Type B pancreatic cell (in vitro differentiated cells): ENCODE measurements around the gene CAVIN2. TPM values are rescaled to one million over a fixed set of nuclear protein-coding genes. Genes with fewer than 3 reads are reported as not detected.

Experiments
- DNase-seq: peaks from one replicate; pipeline ENCODE4 v3.0.0; 2021; ENCODE audit warnings: mixed read lengths; ENCODE audit not compliant: unreplicated experiment; ENCODE audit errors: extremely low spot score
- H3K27ac Mint-ChIP-seq: 2 replicates; pipeline ENCODE4 v1.8.0; 2021; ENCODE audit warnings: mild to moderate bottlenecking, mixed read lengths
- H3K27me3 Mint-ChIP-seq: 2 replicates; pipeline ENCODE4 v1.8.0; 2021; ENCODE audit warnings: mixed read lengths
- H3K36me3 Mint-ChIP-seq: 2 replicates; pipeline ENCODE4 v1.8.0; 2021; ENCODE audit warnings: mixed read lengths
- H3K4me1 Mint-ChIP-seq: one replicate; pipeline ENCODE4 v1.8.0; 2021; ENCODE audit warnings: mixed read lengths; ENCODE audit not compliant: unreplicated experiment
- H3K4me3 Mint-ChIP-seq: 2 replicates; pipeline ENCODE4 v1.8.0; 2021; ENCODE audit warnings: mild to moderate bottlenecking, mixed read lengths
- H3K9me3 Mint-ChIP-seq: 2 replicates; pipeline ENCODE4 v1.8.0; 2021; ENCODE audit warnings: mixed read lengths
- CTCF ChIP-seq: fragments of 200-600 bp; sonication (generic); conservative IDR thresholded peaks from 2 replicates; pipeline ENCODE4 v1.5.0; 2021; ENCODE audit warnings: antibody characterized with exemption, mild to moderate bottlenecking
- total RNA-seq: library from RNA; stranded (reverse); gene quantifications from 2 replicates; pipeline ENCODE4 v1.2.1, GENCODE V29; 2021; ENCODE audit warnings: low replicate concordance

CAVIN2 gene
- total RNA-seq, 1 donor from 2014 or later: 2.9 TPM

- no peaks in the 10 kb centered on the region for H3K36me3 Mint-ChIP-seq
- peaks cover 11% of the 10 kb centered on the region for H3K27me3 Mint-ChIP-seq
- H3K27ac Mint-ChIP-seq: no peak overlapping the region
- DNase-seq: no peak
- H3K4me3 Mint-ChIP-seq: no peak overlapping the region
- peaks cover 4% of the 10 kb centered on the region for H3K9me3 Mint-ChIP-seq
- no peak for TF ChIP-seq CTCF
- H3K4me1 Mint-ChIP-seq: peaks cover 12% of the 10 kb centered on the region
These were observed 28.8 kb downstream of the CAVIN2 start for GRCh38 chr2:191818133-191818532.

GRCh38 chr2:191815010-191815409 is 31.9 kb downstream of the CAVIN2 start:
- Mint-ChIP-seq H3K4me3 (no peak overlapping the region), H3K36me3 (no peaks in the 10 kb centered on the region), H3K4me1 (peaks cover 11% of the 10 kb centered on the region), H3K9me3 (no peaks in the 10 kb centered on the region), H3K27ac (no peak overlapping the region), H3K27me3 (peaks cover 5% of the 10 kb centered on the region)
- no peak for TF ChIP-seq CTCF
- no peak for DNase-seq

GRCh38 chr2:191813943-191814342 is 32.9 kb downstream of the CAVIN2 start:
- TF ChIP-seq CTCF: no peak
- H3K36me3 Mint-ChIP-seq: no peaks in the 10 kb centered on the region
- peaks cover 5% of the 10 kb centered on the region for H3K27me3 Mint-ChIP-seq
- no peaks in the 10 kb centered on the region for H3K9me3 Mint-ChIP-seq
- H3K27ac Mint-ChIP-seq: no peak overlapping the region
- no peak for DNase-seq
- no peak overlapping the region for H3K4me3 Mint-ChIP-seq
- peaks cover 7% of the 10 kb centered on the region for H3K4me1 Mint-ChIP-seq

- no peak overlapping the region for H3K27ac Mint-ChIP-seq
- H3K36me3 Mint-ChIP-seq: no peaks in the 10 kb centered on the region
- no peaks in the 10 kb centered on the region for H3K9me3 Mint-ChIP-seq
- H3K4me1 Mint-ChIP-seq: peaks cover 3% of the 10 kb centered on the region
- H3K27me3 Mint-ChIP-seq: peaks cover 3% of the 10 kb centered on the region
- TF ChIP-seq CTCF: peak; percentile 94
- no peak overlapping the region for H3K4me3 Mint-ChIP-seq
- no peak for DNase-seq
These were observed 34.9 kb downstream of the CAVIN2 start for GRCh38 chr2:191811807-191812602.

- no peak overlapping the region for H3K27ac Mint-ChIP-seq
- H3K4me1 Mint-ChIP-seq: no peaks in the 10 kb centered on the region
- no peak overlapping the region for H3K4me3 Mint-ChIP-seq
- no peak for DNase-seq
- peaks cover 3% of the 10 kb centered on the region for H3K27me3 Mint-ChIP-seq
- no peak for TF ChIP-seq CTCF
- no peaks in the 10 kb centered on the region for H3K36me3 Mint-ChIP-seq
- no peaks in the 10 kb centered on the region for H3K9me3 Mint-ChIP-seq
These were observed 40.5 kb downstream of the CAVIN2 start for GRCh38 chr2:191806396-191806795.
